Measurements from ENCODE around the gene CLASRP. TPM values are rescaled to one million over a fixed set of nuclear protein-coding genes. Genes with fewer than 3 reads are reported as not detected.

Gene CLASRP
- total RNA-seq, 2 experiments from 2014 or later: 84.3 to 88.0 TPM

- Mint-ChIP-seq H3K4me1 (peaks cover 48% of the 10 kb centered on the region), H3K4me3 (no peak overlapping the region), H3K36me3 (ENCODE audit: low read depth) (peaks cover 41% of the 10 kb centered on the region), H3K9me3 (no peaks in the 10 kb centered on the region), H3K27me3 (no peaks in the 10 kb centered on the region), H3K27ac (peak overlapping the region; percentile 90)
- DNase-seq: no peak
- POLR2A ChIA-PET: interaction anchor here (0.7 kb wide), 1 partner anchor 11 kb away, joined by 3 read pairs; no protein-coding TSS in a partner anchor
- CTCF ChIA-PET: no interaction called here
Measured at GRCh38 chr19:45086480-45086879, 47.6 kb downstream of the CLASRP start.

- CTCF ChIA-PET: interaction anchor here (0.7 to 1.4 kb wide), 3 partner anchors 28 to 105 kb away, joined by 3 read pairs; partner anchors contain the start of gene BLOC1S3
- H3K9me3 Mint-ChIP-seq: no peaks in the 10 kb centered on the region
- H3K27ac Mint-ChIP-seq: peak overlapping the region; percentile 90
- H3K4me1 Mint-ChIP-seq: peaks cover 46% of the 10 kb centered on the region
- no peaks in the 10 kb centered on the region for H3K27me3 Mint-ChIP-seq
- H3K4me3 Mint-ChIP-seq: peak overlapping the region; percentile 50
- DNase-seq: peak; percentile 79
- peaks cover 32% of the 10 kb centered on the region for H3K36me3 Mint-ChIP-seq (ENCODE audit: low read depth)
- POLR2A ChIA-PET: interaction anchor here (1.6 kb wide), 1 partner anchor 9 kb away, joined by 12 read pairs; the partner anchor contains the start of gene GEMIN7
Measured at GRCh38 chr19:45087531-45087930, 48.7 kb downstream of the CLASRP start.

DNA sequence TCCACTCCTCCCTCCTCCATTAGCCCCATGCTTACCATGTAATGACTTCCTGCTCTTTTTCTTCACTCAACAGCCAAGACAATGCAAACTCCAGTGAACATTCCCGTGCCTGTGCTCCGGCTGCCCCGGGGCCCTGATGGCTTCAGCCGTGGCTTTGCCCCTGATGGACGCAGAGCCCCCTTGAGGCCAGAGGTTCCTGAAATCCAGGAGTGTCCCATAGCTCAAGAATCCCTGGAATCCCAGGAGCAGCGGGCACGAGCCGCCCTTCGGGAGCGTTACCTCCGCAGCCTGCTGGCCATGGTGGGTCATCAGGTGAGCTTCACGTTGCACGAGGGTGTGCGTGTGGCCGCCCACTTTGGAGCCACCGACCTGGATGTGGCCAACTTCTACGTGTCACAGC, 51.2 kb downstream of the CLASRP start:
- no peaks in the 10 kb centered on the region for H3K27me3 Mint-ChIP-seq
- H3K4me1 Mint-ChIP-seq: peaks cover 64% of the 10 kb centered on the region
- H3K4me3 Mint-ChIP-seq: no peak overlapping the region
- POLR2A ChIA-PET: interaction anchor here (1.8 kb wide), 1 partner anchor 10 kb away, joined by 8 read pairs; the partner anchor contains the start of gene GEMIN7
- H3K36me3 Mint-ChIP-seq (ENCODE audit: low read depth): peaks cover 41% of the 10 kb centered on the region
- peak overlapping the region; percentile 28 for H3K27ac Mint-ChIP-seq
- CTCF ChIA-PET: interaction anchor here (1.6 kb wide), 1 partner anchor 13 kb away, joined by 3 read pairs; no protein-coding TSS in a partner anchor
- no peaks in the 10 kb centered on the region for H3K9me3 Mint-ChIP-seq
- DNase-seq: no peak

GRCh38 chr19:45090606-45091005, 51.8 kb downstream of the CLASRP start:
- H3K9me3 Mint-ChIP-seq: no peaks in the 10 kb centered on the region
- ChIA-PET CTCF (no interaction called here), POLR2A (interaction anchor here (1.8 to 3.1 kb wide), 4 partner anchors 11 to 88 kb away, joined by 7 to 40 read pairs (median 10); partner anchors contain the start of genes BLOC1S3, GEMIN7 and TRAPPC6A)
- no peaks in the 10 kb centered on the region for H3K27me3 Mint-ChIP-seq
- H3K27ac Mint-ChIP-seq: no peak overlapping the region
- no peak overlapping the region for H3K4me3 Mint-ChIP-seq
- peaks cover 37% of the 10 kb centered on the region for H3K36me3 Mint-ChIP-seq (ENCODE audit: low read depth)
- no peak for DNase-seq
- H3K4me1 Mint-ChIP-seq: peaks cover 62% of the 10 kb centered on the region

DNA sequence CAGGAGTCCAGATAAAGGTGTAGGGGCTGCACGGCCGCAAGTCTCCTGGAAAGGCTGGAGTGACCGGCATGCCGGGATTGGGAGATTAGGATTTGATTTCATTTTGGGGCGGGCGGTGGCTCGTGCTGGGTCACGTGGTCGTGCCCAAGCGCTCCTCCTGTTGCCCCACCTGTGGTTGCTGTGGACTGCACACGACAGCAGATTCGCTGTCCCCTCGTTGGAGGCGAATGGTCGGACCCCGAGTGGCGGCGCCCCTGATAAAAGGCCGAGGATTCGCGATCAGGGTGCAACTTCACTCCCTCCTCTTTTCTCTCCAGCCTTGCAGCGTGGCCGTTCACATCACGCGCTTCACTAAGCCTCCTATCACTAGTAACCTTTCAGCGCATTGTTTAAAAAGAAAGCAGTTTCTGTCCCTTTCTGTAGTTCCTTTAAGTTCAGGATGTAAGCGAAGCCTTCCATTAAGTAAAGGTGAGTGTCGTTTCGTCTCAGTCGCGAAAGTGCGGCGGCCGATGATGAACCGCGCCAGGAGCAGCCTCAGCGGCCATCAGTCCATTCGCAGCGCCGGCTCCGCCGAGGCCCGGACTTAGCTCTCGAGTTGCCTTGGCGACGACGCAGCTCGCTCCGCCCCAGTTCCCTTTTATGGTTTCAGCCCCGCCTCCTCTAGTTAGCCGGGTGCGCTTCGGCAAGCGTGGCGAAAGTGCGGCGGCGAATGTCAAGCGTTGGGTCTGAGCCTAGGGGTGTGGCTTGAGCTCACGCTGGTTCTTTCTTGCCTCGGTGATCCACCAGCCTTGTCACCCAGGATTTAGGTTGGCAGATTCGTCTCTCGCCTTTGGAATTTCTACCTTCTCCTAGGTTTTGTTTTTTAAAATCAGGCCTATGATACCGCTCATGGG, 52.4 kb downstream of the CLASRP start:
- peak; percentile 97 for DNase-seq
- POLR2A ChIA-PET: interaction anchor here (0.9 to 3.1 kb wide), 22 partner anchors 8 to 551 kb away, joined by 3 to 52 read pairs (median 8); partner anchors contain the start of genes BLOC1S3, CLASRP, CLPTM1 and GEMIN7
- H3K36me3 Mint-ChIP-seq (ENCODE audit: low read depth): peaks cover 37% of the 10 kb centered on the region
- H3K27me3 Mint-ChIP-seq: no peaks in the 10 kb centered on the region
- H3K27ac Mint-ChIP-seq: peak overlapping the region; percentile 81
- CTCF ChIA-PET: interaction anchor here (0.5 to 2.8 kb wide), 13 partner anchors 12 to 1568 kb away, joined by 3 to 22 read pairs (median 4); partner anchors contain the start of genes BLOC1S3, GEMIN7 and TRAPPC6A
- H3K4me3 Mint-ChIP-seq: peak overlapping the region; percentile 77
- no peaks in the 10 kb centered on the region for H3K9me3 Mint-ChIP-seq
- peaks cover 67% of the 10 kb centered on the region for H3K4me1 Mint-ChIP-seq

- peaks cover 31% of the 10 kb centered on the region for H3K36me3 Mint-ChIP-seq (ENCODE audit: low read depth)
- peaks cover 63% of the 10 kb centered on the region for H3K4me1 Mint-ChIP-seq
Measured at GRCh38 chr19:45092747-45093678, 54.2 kb downstream of the CLASRP start, which contains the start of gene PPP1R37. TSS of gene PPP1R37 (plus strand) at chr19:45093179. CDS start at chr19:45093326, 147 bp downstream.

DNA sequence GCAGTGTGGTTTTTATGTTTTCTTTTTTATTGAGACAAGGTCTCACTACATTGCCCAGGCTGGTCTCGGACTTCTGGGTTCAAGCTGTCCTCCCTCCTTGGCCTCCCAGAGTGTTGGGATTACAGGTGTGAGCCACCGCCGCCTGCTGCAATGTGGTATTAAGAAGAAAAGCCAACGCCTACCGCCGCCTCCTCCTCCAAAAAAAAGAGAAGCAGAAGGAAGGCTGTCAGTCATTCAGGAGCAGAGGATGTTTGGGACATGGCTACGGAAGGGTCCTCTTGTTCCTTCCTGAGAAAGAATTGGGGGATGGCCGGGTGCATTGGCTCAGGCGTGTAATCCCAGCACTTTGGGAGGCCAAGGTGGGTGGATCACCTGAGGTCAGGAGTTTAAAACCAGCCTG, 55.3 kb downstream of the CLASRP start:
- Mint-ChIP-seq H3K9me3 (no peaks in the 10 kb centered on the region), H3K36me3 (ENCODE audit: low read depth) (peaks cover 29% of the 10 kb centered on the region), H3K27me3 (no peaks in the 10 kb centered on the region), H3K4me3 (peak overlapping the region; percentile 77), H3K27ac (peak overlapping the region; percentile 58), H3K4me1 (peaks cover 57% of the 10 kb centered on the region)
- DNase-seq: no peak
- CTCF ChIA-PET: no interaction called here
- POLR2A ChIA-PET: no interaction called here

More at GRCh38 chr19:45092747-45093678, 54.2 kb downstream of the CLASRP start, which contains the start of gene PPP1R37:
- POLR2A ChIA-PET: interaction anchor here (0.6 to 3.1 kb wide), 31 partner anchors 9 to 549 kb away, joined by 3 to 52 read pairs (median 5); partner anchors contain the start of genes BLOC1S3, CLASRP, CLPTM1 and GEMIN7
- CTCF ChIA-PET: interaction anchor here (0.7 to 2.8 kb wide), 12 partner anchors 13 to 386 kb away, joined by 3 to 22 read pairs (median 4); partner anchors contain the start of genes BLOC1S3, GEMIN7 and TRAPPC6A
- Mint-ChIP-seq H3K27me3 (no peaks in the 10 kb centered on the region), H3K4me3 (peak within 1 kb of the TSS; percentile 77), H3K9me3 (no peaks in the 10 kb centered on the region), H3K27ac (peak within 1 kb of the TSS; percentile 81)
- DNase-seq: peak; percentile 92

DNA sequence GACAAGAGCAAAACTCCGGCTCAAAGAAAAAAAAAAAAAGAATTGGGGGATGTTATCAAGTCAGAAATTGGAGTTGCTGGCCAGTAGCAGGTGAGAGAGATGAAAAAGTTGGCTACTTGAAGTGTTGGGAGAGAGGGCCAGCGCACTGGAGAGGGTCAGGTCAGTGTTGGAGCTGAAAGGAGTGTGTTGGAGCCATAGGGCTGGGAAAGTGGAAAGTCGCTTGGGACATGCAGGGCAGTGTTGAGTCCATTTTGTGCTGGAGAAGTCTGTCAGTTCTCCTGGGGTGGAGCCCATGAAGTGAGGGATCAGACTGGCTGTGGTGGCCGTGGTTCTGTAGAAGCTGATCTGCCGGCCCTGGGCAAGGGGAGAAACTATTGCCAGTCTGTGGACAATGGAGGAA, 55.9 kb downstream of the CLASRP start:
- Mint-ChIP-seq H3K27me3 (no peaks in the 10 kb centered on the region), H3K4me3 (peak overlapping the region; percentile 48), H3K4me1 (peaks cover 53% of the 10 kb centered on the region), H3K9me3 (no peaks in the 10 kb centered on the region), H3K36me3 (ENCODE audit: low read depth) (peaks cover 28% of the 10 kb centered on the region), H3K27ac (no peak overlapping the region)
- CTCF ChIA-PET: no interaction called here
- POLR2A ChIA-PET: interaction anchor here (0.6 kb wide), 1 partner anchor 16 kb away, joined by 3 read pairs; the partner anchor contains the start of gene GEMIN7
- no peak for DNase-seq

DNA sequence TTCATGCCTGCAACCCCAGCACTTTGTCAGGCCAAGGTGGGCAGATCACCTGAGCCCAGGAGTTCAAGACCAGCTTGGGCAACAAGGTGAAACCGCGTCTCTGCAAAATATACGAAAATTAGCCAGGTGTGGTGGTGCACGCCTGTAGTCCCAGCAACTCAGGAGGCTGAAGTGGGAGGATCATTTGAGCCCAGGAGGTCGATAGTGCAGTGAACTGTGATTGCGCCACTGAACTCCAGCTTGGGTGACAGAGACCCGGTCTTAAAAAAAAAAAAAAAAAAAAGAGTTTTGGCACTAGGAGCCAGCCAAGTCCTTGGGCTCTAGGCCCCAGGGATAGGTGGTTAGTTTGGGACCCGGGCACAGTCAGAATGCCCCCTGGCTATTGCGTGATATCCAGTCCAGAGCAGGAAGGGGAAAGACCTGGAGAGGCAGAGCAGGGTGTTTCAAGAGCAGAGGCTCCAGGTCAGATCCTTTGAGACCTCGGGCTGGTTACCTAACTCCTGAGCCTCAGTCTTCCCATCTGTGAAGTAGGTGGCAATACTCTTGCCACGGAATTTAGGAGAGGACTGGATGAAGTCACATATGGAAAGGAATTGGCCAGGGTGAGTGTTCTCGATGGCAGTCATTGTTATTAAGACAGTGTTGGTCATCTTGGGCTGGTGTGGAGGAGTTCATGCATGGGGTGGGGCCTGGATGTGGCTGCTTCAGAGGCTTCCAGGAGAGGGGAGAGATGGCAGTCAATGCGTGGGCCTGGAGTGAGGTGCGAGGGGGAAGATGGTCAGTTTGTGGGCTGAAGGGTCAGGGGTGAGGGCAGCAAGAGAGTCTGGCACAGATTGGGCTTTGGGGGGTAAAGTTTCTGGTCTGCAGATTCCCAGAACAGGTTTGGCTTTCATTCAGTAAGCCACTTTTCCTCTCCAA, 56.9 kb downstream of the CLASRP start:
- Mint-ChIP-seq H3K9me3 (no peaks in the 10 kb centered on the region), H3K36me3 (ENCODE audit: low read depth) (peaks cover 17% of the 10 kb centered on the region), H3K27me3 (no peaks in the 10 kb centered on the region), H3K4me3 (no peak overlapping the region), H3K4me1 (peaks cover 51% of the 10 kb centered on the region), H3K27ac (no peak overlapping the region)
- DNase-seq: no peak
- ChIA-PET POLR2A (no interaction called here), CTCF (no interaction called here)

- no peak for DNase-seq
- H3K4me1 Mint-ChIP-seq: peaks cover 44% of the 10 kb centered on the region
- peaks cover 10% of the 10 kb centered on the region for H3K36me3 Mint-ChIP-seq (ENCODE audit: low read depth)
- ChIA-PET POLR2A (no interaction called here), CTCF (no interaction called here)
- H3K27me3 Mint-ChIP-seq: no peaks in the 10 kb centered on the region
- no peak overlapping the region for H3K4me3 Mint-ChIP-seq
- H3K9me3 Mint-ChIP-seq: no peaks in the 10 kb centered on the region
- H3K27ac Mint-ChIP-seq: no peak overlapping the region
Measured at GRCh38 chr19:45096700-45097099, 57.9 kb downstream of the CLASRP start.

- ChIA-PET CTCF (interaction anchor here (1.4 kb wide), 1 partner anchor 29 kb away, joined by 3 read pairs; no protein-coding TSS in a partner anchor), POLR2A (no interaction called here)
- H3K27me3 Mint-ChIP-seq: no peaks in the 10 kb centered on the region
- H3K4me1 Mint-ChIP-seq: peaks cover 40% of the 10 kb centered on the region
- H3K27ac Mint-ChIP-seq: no peak overlapping the region
- DNase-seq: no peak
- peaks cover 10% of the 10 kb centered on the region for H3K36me3 Mint-ChIP-seq (ENCODE audit: low read depth)
- no peaks in the 10 kb centered on the region for H3K9me3 Mint-ChIP-seq
- H3K4me3 Mint-ChIP-seq: no peak overlapping the region
Measured at GRCh38 chr19:45097450-45097775, 58.6 kb downstream of the CLASRP start.
